CD14-positive monocyte (primary cell): ENCODE measurements around the gene ACTR3. TPM values are rescaled to one million over a fixed set of nuclear protein-coding genes. Genes with fewer than 3 reads are reported as not detected.

Experiments
- DNase-seq, 3 donors: peaks; one replicate each; pipeline ENCODE4 v3.0.0-alpha.2; 2011 to 2022
- H2AFZ ChIP-seq: 2 replicates; pipeline ENCODE4 v1.6.0; 2012; ENCODE audit warnings: mild to moderate bottlenecking, low read depth, low read length, inconsistent platforms; ENCODE audit not compliant: insufficient read depth, poor library complexity, severe bottlenecking
- H3K27ac ChIP-seq, 2 donors: 1 replicate in 1 of 2; 2 replicates in 1 of 2; pipeline ENCODE4 v1.5.1; 2012 to 2013; ENCODE audit warnings: low read length in 2 of 2, control low read depth in 1 of 2, inconsistent platforms in 1 of 2, low read depth in 1 of 2, mild to moderate bottlenecking in 1 of 2
- H3K27me3 ChIP-seq, 2 donors: one replicate each; pipeline versions ENCODE4 v1.6.0 to v1.6.1; 2011 to 2013; ENCODE audit warnings: low read length in 2 of 2; ENCODE audit not compliant: control insufficient read depth in 2 of 2, insufficient read depth in 2 of 2
- H3K36me3 ChIP-seq, 2 donors: replicated peaks in 1 of 2; 1 replicate in 1 of 2; 2 replicates in 1 of 2; pipeline versions ENCODE4 v1.5.1 to v1.6.1; 2012 to 2013; ENCODE audit warnings: low read length in 2 of 2, control low read depth in 1 of 2, inconsistent platforms in 1 of 2, mild to moderate bottlenecking in 1 of 2; ENCODE audit not compliant: insufficient read depth in 2 of 2, control insufficient read depth in 1 of 2
- H3K4me1 ChIP-seq, 2 donors: 1 replicate in 1 of 2; 2 replicates in 1 of 2; pipeline versions ENCODE4 v1.5.1 to v1.6.1; 2012 to 2013; ENCODE audit warnings: low read length in 2 of 2, control low read depth in 1 of 2, inconsistent platforms in 1 of 2, mild to moderate bottlenecking in 1 of 2, moderate library complexity in 1 of 2; ENCODE audit not compliant: insufficient read depth in 2 of 2, control insufficient read depth in 1 of 2
- H3K4me2 ChIP-seq: replicated peaks from 2 replicates; pipeline ENCODE3; 2012; ENCODE audit warnings: low read length, moderate library complexity, mild to moderate bottlenecking; ENCODE audit not compliant: poor library complexity, severe bottlenecking; ENCODE audit errors: extremely low read depth
- H3K4me3 ChIP-seq, 3 experiments: fragments of 200-600 bp in 1 of 3; sonication (generic) in 1 of 3; replicated peaks in 1 of 3; 1 replicate in 2 of 3; 2 replicates in 1 of 3; pipeline ENCODE4 v1.5.1; 2011 to 2013; ENCODE audit warnings: low read length in 3 of 3, mild to moderate bottlenecking in 3 of 3, control low read depth in 2 of 3, low read depth in 2 of 3, inconsistent platforms in 1 of 3, moderate library complexity in 1 of 3
- H3K79me2 ChIP-seq: 2 replicates; pipeline ENCODE4 v1.6.0; 2012; ENCODE audit warnings: mild to moderate bottlenecking, control low read depth, inconsistent platforms, low read length, moderate library complexity; ENCODE audit not compliant: insufficient read depth
- H3K9ac ChIP-seq: 2 replicates; pipeline ENCODE4 v1.6.0; 2017; ENCODE audit warnings: low read length, mild to moderate bottlenecking; ENCODE audit not compliant: insufficient read depth, poor library complexity, severe bottlenecking
- H3K9me3 ChIP-seq, 2 donors: replicated peaks in 1 of 2; 1 replicate in 1 of 2; 2 replicates in 1 of 2; pipeline versions ENCODE4 v1.5.1 to v1.6.1; 2012 to 2013; ENCODE audit warnings: low read length in 2 of 2, control low read depth in 1 of 2; ENCODE audit not compliant: control insufficient read depth in 1 of 2, insufficient read depth in 1 of 2
- H4K20me1 ChIP-seq: 2 replicates; pipeline ENCODE4 v1.6.0; 2012; ENCODE audit warnings: mild to moderate bottlenecking, low read length, control low read depth, moderate library complexity; ENCODE audit not compliant: insufficient read depth
- H3K27ac Mint-ChIP-seq, 7 donors: one replicate each; pipeline ENCODE4 v1.8.0; 2020; ENCODE audit warnings: mild to moderate bottlenecking in 7 of 7, mixed read lengths in 7 of 7, moderate library complexity in 6 of 7, inconsistent platforms in 2 of 7
- H3K27me3 Mint-ChIP-seq, 3 donors: one replicate each; pipeline ENCODE4 v1.8.0; 2021 to 2022; ENCODE audit warnings: low read depth in 3 of 3, mild to moderate bottlenecking in 3 of 3, mixed read lengths in 3 of 3, moderate library complexity in 3 of 3, inconsistent platforms in 1 of 3
- H3K36me3 Mint-ChIP-seq, 2 donors: one replicate each; pipeline ENCODE4 v1.8.0; 2020; ENCODE audit warnings: mixed read lengths in 2 of 2, inconsistent platforms in 1 of 2, mild to moderate bottlenecking in 1 of 2
- H3K4me1 Mint-ChIP-seq: one replicate; pipeline ENCODE4 v1.8.0; 2020; ENCODE audit warnings: mild to moderate bottlenecking, mixed read lengths
- H3K4me3 Mint-ChIP-seq, 2 donors: one replicate each; pipeline ENCODE4 v1.8.0; 2020; ENCODE audit warnings: mild to moderate bottlenecking in 2 of 2, mixed read lengths in 2 of 2, moderate library complexity in 1 of 2
- H3K9me3 Mint-ChIP-seq, 7 donors: one replicate each; pipeline ENCODE4 v1.8.0; 2020 to 2022; ENCODE audit warnings: mixed read lengths in 7 of 7, mild to moderate bottlenecking in 6 of 7, moderate library complexity in 6 of 7, inconsistent platforms in 2 of 7
- WGBS: methylation state at CpG from one replicate; pipeline ENCODE4 v1.1.5; 2013; ENCODE audit warnings: missing lambda C conversion rate; ENCODE audit not compliant: insufficient coverage; 5-methylcytosine and 5-hydroxymethylcytosine counted together
- intact Hi-C, 2 donors: fragments of 100-400 bp; cut with micrococcal nuclease; formaldehyde crosslinking; loops; one replicate each; pipeline versions ENCODE4 v1.15.0 to v1.15.1; 2023
- polyA minus RNA-seq: library from RNA; depleted of rRNA, polyadenylated mRNA; stranded (reverse); fragments of >200 nt; gene quantifications from 2 replicates; pipeline ENCODE4 v1.2.3, GENCODE V29; 2012
- polyA plus RNA-seq, 3 donors: library from polyadenylated mRNA; depleted of rRNA in 1 of 3; unstranded in 2 of 3; stranded (reverse) in 1 of 3; fragments of 300-500 nt in 2 of 3; fragments of >200 nt in 1 of 3; fragmentation: Illumina TruSeq in 2 of 3; gene quantifications; 1 replicate in 2 of 3; 2 replicates in 1 of 3; pipeline ENCODE4 v1.2.3, GENCODE V29; 2012 to 2021
- total RNA-seq, 12 experiments: library from RNA in 1 of 12; stranded (reverse) in 1 of 12; fragments of 120-200 nt in 1 of 12; gene quantifications; one replicate each; pipeline ENCODE4 v1.2.4 and lab custom pipeline; 2013 to 2026; ENCODE audit warnings: mixed read lengths in 6 of 12, inconsistent platforms in 1 of 12
- TF ChIP-seq, protein P1 (sequence below): fragments of 200-600 bp; IDR thresholded peaks from one replicate; pipeline ENCODE4 v1.8.0; 2022; ENCODE audit warnings: antibody characterized with exemption, mild to moderate bottlenecking

The ACTR3 gene
- 536 TPM for total RNA-seq (2013)
- polyA plus RNA-seq = 100 to 1,000 TPM; 103 to 557 (median 464) TPM
- polyA minus RNA-seq = 154 and 231 TPM in 2 replicates
- 363 to 767 (median 536) reads per million in 11 experiments for total RNA-seq (lab: John Stamatoyannopoulos, UW)

DNA sequence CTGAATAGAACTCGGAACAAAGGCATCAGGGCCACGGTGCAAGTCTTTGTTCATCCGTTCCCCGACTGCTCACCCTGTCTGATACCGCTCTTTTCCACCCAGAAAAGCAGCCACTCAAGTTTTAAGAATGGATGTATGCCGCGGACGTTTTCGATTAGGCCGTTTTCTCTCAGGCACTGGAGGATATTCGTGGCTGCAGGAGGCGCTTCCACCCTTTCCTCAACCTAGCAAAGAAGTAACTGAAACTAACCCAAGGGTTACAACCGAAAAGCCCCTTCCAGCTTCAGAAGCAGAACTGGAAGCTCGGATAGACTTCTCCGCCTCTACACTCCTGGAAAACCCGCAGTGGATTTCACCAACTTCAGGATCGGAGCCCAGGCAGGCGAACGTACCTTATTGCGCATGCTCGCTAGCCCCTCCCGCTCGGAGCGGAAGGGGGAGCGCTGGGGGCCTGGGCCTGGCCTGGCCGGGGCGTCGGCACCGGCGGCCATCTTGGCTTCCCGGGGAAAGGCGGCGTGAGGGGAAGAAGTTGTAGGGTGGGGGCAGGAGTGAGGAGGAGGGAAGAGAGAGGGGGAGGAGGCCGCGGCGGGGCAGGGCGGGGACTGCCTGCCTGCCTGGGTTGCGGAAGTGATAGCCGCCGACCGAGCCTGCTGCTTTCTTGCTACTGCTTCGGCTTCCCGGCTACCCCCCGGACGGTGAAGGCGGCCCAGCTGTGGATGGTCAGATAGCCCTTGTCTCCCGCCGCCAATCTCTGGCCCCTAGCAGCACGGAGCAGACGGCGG lies at the start of gene ACTR3:
Gene ACTR3, plus strand, starts transcription at position 619 of the 782 bp plus-strand sequence. CDS start 191 bp downstream, outside the sequence.
- Mint-ChIP-seq H3K27me3 (peaks cover 0 to 2% (median 0%) of the 10 kb centered on the region in 3 donors), H3K4me3 (peak within 1 kb of the TSS; percentile 96 to 100), H3K36me3 (peaks cover 19 to 27% of the 10 kb centered on the region in 2 donors), H3K9me3 (peaks cover 0 to 3% (median 0%) of the 10 kb centered on the region in 7 donors), H3K4me1 (peaks cover 70% of the 10 kb centered on the region), H3K27ac (peak within 1 kb of the TSS; percentile 96 to 100 (median 99))
- Histone ChIP-seq H3K79me2 (peaks cover 81% of the 10 kb centered on the region), H2AFZ (peak within 1 kb of the TSS; percentile 71), H3K4me2 (peak within 1 kb of the TSS; percentile 87), H3K4me1 (peaks cover 69 to 77% of the 10 kb centered on the region in 2 donors), H3K36me3 (no peaks in the 10 kb centered on the region), H3K9me3 (no peaks in the 10 kb centered on the region), H3K4me3 (peak within 1 kb of the TSS; percentile 89 to 96 (median 91)), H3K27ac (peak within 1 kb of the TSS; percentile 95 to 98), H3K9ac (peak within 1 kb of the TSS; percentile 99), H4K20me1 (peaks cover 38% of the 10 kb centered on the region), H3K27me3 (no peaks in the 10 kb centered on the region)
- peak; percentile 98 to 100 (median 99) for DNase-seq
- TF ChIP-seq, protein P1, sequence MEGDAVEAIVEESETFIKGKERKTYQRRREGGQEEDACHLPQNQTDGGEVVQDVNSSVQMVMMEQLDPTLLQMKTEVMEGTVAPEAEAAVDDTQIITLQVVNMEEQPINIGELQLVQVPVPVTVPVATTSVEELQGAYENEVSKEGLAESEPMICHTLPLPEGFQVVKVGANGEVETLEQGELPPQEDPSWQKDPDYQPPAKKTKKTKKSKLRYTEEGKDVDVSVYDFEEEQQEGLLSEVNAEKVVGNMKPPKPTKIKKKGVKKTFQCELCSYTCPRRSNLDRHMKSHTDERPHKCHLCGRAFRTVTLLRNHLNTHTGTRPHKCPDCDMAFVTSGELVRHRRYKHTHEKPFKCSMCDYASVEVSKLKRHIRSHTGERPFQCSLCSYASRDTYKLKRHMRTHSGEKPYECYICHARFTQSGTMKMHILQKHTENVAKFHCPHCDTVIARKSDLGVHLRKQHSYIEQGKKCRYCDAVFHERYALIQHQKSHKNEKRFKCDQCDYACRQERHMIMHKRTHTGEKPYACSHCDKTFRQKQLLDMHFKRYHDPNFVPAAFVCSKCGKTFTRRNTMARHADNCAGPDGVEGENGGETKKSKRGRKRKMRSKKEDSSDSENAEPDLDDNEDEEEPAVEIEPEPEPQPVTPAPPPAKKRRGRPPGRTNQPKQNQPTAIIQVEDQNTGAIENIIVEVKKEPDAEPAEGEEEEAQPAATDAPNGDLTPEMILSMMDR = no peak
- under 1% methylated on average over 48 of the region's 51 CpGs for WGBS
- intact Hi-C loops = loop anchor here (5.0 to 10.0 kb wide), 3 partner anchors 32 to 135 kb away; partner anchors contain the start of gene SLC35F5 (in 1 of the 2)

DNA sequence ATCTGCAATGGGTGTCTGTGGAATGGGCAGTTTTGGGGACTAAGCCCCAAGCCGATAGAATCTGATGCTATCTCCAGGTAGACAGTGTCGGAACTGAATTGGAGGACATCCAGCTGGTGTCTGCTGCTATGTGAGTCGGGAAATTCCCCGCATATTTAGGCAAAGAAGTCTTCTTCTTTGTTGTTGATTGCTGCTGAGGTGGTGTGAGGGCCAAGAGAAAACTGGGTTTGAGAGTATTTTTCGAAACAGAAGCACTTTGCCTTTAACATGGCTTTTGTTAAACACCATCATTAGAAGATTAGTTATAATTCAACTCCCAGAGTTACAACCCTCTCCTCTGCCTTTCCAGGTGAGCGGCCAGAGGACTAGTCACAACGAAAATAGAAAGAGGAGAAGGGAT lies 49.4 kb upstream of the ACTR3 start:
- Histone ChIP-seq H2AFZ (no peak overlapping the region), H3K27ac (no peak overlapping the region), H3K9ac (no peak overlapping the region), H3K79me2 (no peaks in the 10 kb centered on the region), H3K4me1 (no peaks in the 10 kb centered on the region), H3K27me3 (no peaks in the 10 kb centered on the region), H3K4me3 (no peak overlapping the region), H3K4me2 (no peak overlapping the region), H3K36me3 (no peaks in the 10 kb centered on the region), H3K9me3 (no peaks in the 10 kb centered on the region), H4K20me1 (no peaks in the 10 kb centered on the region)
- 97% methylated on average over 5 of the region's 7 CpGs for WGBS
- TF ChIP-seq, protein P1 = no peak
- Mint-ChIP-seq H3K4me3 (no peak overlapping the region), H3K27me3 (peaks cover 0 to 3% (median 1%) of the 10 kb centered on the region in 3 donors), H3K9me3 (peaks cover 0 to 4% (median under 1%) of the 10 kb centered on the region in 7 donors), H3K36me3 (no peaks in the 10 kb centered on the region), H3K4me1 (no peaks in the 10 kb centered on the region), H3K27ac (no peak overlapping the region)
- intact Hi-C loops = no loop called here
- no peak for DNase-seq
